NCI-H1048 (cell line): ENCODE results near the gene CSF2.

ENCODE experiments used
- DNase-seq: peaks from one replicate; lab custom pipeline; 2025; lab: John Stamatoyannopoulos, UW

Gene CSF2

GRCh38 chr5:132073231-132074013 is at the start of gene CSF2:
Gene CSF2 (plus strand): TSS chr5:132073789. CDS start chr5:132073824, 35 bp downstream.
- no peak for DNase-seq

- DNase-seq, result no peak
These were observed 49.5 kb upstream of the CSF2 start for GRCh38 chr5:132024117-132024435.

- DNase-seq, result no peak
These were observed 48.7 kb upstream of the CSF2 start for GRCh38 chr5:132024789-132025402.

DNA sequence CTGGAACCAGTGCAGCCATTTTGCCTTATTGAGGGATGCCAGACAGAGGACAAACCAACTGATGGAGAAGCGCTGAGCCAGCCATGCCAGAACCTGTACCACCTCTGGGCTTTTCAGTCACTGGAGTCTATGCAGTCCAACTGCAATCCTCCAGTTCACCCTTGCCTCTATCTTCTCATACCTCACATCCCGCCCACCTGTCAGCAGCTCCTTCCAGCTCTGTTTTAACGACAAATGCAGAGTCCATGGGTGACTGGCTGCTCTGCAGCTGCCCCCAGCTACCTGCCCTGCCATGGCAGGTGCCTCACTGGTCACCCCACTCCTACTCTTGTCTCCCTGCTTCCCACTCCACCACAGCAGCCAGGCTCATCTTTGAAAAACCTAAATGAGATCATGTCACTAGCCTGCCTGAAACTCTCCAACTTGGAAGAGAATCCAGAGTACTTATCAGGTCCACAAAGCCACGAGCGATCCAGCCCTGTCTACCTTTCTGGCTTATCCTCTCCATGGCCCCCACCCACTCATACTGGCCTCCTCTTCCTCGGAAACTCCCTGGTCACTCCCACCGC is 48.1 kb upstream of the CSF2 start:
- DNase-seq, result no peak

GRCh38 chr5:132026516-132027008 is 47.0 kb upstream of the CSF2 start:
- no peak for DNase-seq

DNA sequence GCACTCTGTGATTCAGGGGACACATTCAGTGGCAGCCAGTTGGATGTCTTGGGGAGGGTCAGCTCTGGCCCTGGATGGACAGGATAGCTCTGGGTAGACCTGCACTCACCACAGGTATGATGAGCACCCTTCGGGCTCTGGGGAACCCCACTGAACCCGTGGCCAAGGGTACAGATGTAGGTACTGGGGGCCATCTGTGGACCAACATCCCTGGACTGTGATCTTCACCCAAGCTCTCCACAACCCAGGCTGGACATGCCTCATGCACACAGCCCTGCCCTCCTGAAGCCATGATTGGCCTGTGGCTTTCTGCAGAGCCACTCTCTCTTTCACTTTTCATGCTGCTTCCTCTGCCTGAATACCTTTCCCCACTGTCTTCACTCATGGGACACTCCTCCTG is 46.6 kb upstream of the CSF2 start:
- DNase-seq, result no peak

- no peak for DNase-seq
These were observed 43.8 kb upstream of the CSF2 start for GRCh38 chr5:132029609-132030330.

GRCh38 chr5:132030610-132031009 is 43.0 kb upstream of the CSF2 start:
- DNase-seq, result no peak

- no peak for DNase-seq
These were observed 41.4 kb upstream of the CSF2 start for GRCh38 chr5:132032196-132032595.

- no peak for DNase-seq
These were observed 40.5 kb upstream of the CSF2 start for GRCh38 chr5:132033122-132033521.

GRCh38 chr5:132037353-132037752 is 36.2 kb upstream of the CSF2 start:
- no peak for DNase-seq

GRCh38 chr5:132044207-132044606 is 29.4 kb upstream of the CSF2 start:
- DNase-seq, result no peak

DNA sequence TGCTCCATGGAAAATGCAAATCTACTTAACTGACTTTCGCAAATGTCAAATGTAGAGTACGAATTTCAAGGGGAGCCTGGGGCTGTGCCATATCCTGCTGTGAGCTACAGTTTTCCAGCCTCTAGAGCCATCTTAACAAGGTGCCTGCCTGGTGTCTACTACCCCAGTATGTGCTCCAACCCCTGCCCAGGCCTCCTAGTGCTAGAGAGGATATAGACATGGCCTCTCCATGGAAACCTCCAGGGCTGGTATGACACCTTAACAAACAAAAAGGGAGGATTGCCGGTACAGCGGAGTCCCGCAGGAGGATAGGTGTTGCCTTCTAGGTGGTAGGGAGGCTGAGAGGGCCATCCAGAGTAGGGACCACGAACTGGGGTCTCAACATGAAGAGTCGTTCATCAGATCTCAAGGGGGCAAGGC is 26.7 kb upstream of the CSF2 start:
- no peak for DNase-seq

- no peak for DNase-seq
These were observed 24.5 kb upstream of the CSF2 start for GRCh38 chr5:132049093-132049492.

- no peak for DNase-seq
These were observed 24.0 kb upstream of the CSF2 start for GRCh38 chr5:132049559-132049958.

GRCh38 chr5:132050136-132050535 is 23.5 kb upstream of the CSF2 start:
- DNase-seq, result no peak

DNA sequence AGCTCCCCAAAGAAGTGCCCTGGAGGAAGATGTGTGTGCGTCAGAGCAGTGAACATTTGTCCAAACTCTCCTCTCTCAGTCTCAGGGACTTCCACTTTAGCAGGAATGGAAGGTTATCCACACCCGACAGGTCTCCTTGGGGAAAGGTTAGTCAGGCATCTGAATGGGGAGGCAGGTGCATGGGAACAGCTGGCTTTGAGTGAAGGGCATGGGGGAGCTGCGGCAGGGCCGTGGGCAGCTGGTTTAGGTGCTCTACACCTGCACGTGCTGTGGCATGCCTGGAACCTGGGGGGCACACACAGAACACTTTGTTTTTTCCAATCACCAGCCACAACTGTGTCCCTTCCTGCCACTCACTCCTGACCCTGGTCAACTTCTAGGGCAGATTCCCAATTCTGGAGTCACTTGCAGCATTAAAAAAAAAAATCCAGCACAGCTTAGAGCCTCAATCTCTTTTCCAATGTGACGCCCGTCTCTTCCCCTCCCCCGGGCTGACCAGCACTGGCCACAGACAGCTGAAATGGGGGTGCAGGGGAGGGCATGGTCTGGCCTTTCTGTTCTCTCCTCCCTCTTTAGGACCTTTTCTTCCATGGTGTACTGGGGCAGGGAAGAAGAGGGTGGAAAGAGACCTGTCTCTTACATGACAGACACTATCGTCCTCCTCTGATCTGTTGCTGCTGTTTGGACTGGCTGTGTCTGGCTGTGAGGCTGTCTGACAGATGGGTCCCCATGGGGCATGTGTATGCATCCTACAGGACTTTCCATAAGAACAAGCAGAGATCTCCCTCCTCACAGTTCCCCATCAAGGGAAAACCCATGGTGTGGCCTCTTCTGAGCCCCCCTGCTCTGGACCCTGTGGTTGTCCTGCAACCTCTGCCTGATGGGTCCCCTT is 22.7 kb upstream of the CSF2 start:
- no peak for DNase-seq

- no peak for DNase-seq
These were observed 21.1 kb upstream of the CSF2 start for GRCh38 chr5:132052520-132052919.

GRCh38 chr5:132053483-132053882 is 20.1 kb upstream of the CSF2 start:
- no peak for DNase-seq

DNA sequence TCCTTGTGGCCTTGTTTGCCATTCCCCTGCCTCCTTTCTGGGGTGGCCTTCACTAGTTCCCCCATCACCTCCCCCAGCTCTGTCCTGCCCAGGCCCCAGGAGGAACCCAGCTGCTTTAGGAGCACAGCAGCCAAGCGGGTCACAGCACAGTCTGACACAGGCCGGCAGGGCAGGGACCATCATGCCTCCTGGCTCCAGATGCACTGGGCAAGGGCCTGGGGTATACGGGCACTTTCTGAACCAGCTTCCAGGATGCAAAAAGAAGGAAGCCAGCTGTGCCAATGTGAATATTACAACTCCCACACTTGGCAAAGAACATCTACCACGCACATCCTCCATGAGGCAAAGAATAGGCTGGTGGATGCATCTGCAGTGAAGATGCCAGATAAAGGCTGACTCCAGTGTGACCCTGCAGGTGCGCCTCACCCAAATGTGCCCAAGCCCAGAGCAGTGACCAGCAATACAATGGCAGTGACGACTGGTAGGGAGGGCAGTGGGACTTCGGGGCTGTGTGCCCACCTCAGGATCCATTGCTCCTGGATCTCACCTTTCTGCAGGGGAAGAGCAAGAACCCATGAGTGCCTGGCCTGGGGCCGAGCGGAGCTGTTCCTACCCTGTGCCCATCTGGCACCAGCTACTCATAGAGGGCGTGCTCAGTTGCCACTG is 19.4 kb upstream of the CSF2 start:
- no peak for DNase-seq
